Tibial nerve (tissue), 4 donors: ENCODE data around the gene C18orf63.

Experiments used
- EP300 ChIP-seq, 2 donors: sonication (generic); formaldehyde crosslinking; IDR thresholded peaks; one replicate each; pipeline ENCODE4 v1.6.1; 2017; ENCODE audit warnings: antibody characterized with exemption in 2 of 2, mild to moderate bottlenecking in 1 of 2
- POLR2A ChIP-seq, 2 donors: fragments of 450-650 bp; IDR thresholded peaks; one replicate each; pipeline ENCODE4 v1.6.1; 2017; ENCODE audit warnings: antibody characterized with exemption in 2 of 2, mild to moderate bottlenecking in 2 of 2, moderate library complexity in 2 of 2
- TF ChIP-seq, protein P1 (sequence below), 5 experiments: fragments of 200-600 bp in 3 of 5; fragments of 450-650 bp in 2 of 5; sonication (generic) in 3 of 5; IDR thresholded peaks; one replicate each; pipeline ENCODE4 v1.5.1; 2016 to 2019; ENCODE audit warnings: antibody characterized with exemption in 5 of 5, mild to moderate bottlenecking in 3 of 5, moderate library complexity in 2 of 5

DNA sequence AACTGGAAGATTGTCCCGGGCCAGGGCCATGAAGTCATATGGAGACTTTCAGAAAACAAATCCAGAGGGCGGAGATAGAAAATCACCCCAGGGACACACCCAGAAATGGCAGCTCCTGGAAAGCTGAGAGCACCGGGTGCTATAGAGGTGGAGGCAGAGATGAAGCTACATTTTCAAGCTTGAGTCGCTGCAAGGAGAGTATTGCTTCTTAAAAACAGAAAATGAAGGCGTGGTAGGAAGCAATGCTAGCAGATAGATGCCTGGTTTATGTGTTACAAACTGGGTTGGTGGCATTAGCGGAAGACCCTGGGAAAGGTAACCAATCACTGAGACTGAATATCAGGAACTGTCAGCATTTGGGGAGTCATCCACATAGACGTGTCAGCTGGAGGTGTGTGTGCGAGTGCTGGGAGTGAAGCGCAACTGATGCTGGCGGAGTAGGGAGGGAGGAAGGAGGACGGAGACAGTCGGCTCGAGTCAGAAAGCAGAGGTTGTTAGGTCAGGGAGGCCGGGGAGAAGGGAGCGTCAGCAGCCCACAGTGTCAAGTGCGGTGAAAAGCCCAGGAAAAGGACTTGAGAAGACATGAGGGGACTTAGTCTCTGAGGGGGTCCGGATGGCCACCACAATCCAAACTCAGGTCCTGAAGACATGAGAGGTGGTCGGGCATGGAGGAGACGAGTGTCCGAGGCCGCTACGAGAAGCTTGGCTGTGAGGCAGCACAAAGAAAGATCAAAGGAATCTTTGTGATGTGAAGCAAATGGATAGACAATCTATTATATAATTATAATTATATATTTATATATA lies 45.4 kb downstream of the C18orf63 start:
- no peak for TF ChIP-seq EP300 (IDR thresholded peaks at IDR 0.05)
- TF ChIP-seq, protein P1, sequence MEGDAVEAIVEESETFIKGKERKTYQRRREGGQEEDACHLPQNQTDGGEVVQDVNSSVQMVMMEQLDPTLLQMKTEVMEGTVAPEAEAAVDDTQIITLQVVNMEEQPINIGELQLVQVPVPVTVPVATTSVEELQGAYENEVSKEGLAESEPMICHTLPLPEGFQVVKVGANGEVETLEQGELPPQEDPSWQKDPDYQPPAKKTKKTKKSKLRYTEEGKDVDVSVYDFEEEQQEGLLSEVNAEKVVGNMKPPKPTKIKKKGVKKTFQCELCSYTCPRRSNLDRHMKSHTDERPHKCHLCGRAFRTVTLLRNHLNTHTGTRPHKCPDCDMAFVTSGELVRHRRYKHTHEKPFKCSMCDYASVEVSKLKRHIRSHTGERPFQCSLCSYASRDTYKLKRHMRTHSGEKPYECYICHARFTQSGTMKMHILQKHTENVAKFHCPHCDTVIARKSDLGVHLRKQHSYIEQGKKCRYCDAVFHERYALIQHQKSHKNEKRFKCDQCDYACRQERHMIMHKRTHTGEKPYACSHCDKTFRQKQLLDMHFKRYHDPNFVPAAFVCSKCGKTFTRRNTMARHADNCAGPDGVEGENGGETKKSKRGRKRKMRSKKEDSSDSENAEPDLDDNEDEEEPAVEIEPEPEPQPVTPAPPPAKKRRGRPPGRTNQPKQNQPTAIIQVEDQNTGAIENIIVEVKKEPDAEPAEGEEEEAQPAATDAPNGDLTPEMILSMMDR (IDR thresholded peaks at IDR 0.05): no peak
- no peak for TF ChIP-seq POLR2A (IDR thresholded peaks at IDR 0.05)
